GM12873 (cell line): ENCODE data around the gene GRM8.

ENCODE experiments used
- TF ChIP-seq, protein P1 (sequence below): IDR thresholded peaks from 2 replicates; pipeline ENCODE4 v1.5.1; 2012; ENCODE audit warnings: low read depth, mild to moderate bottlenecking, moderate library complexity, low read length, control low read depth; ENCODE audit not compliant: insufficient read depth; ENCODE audit errors: missing control alignments

GRM8 gene

GRCh38 chr7:126419047-126419446 lies 833.7 kb downstream of the GRM8 start:
- TF ChIP-seq, protein P1, sequence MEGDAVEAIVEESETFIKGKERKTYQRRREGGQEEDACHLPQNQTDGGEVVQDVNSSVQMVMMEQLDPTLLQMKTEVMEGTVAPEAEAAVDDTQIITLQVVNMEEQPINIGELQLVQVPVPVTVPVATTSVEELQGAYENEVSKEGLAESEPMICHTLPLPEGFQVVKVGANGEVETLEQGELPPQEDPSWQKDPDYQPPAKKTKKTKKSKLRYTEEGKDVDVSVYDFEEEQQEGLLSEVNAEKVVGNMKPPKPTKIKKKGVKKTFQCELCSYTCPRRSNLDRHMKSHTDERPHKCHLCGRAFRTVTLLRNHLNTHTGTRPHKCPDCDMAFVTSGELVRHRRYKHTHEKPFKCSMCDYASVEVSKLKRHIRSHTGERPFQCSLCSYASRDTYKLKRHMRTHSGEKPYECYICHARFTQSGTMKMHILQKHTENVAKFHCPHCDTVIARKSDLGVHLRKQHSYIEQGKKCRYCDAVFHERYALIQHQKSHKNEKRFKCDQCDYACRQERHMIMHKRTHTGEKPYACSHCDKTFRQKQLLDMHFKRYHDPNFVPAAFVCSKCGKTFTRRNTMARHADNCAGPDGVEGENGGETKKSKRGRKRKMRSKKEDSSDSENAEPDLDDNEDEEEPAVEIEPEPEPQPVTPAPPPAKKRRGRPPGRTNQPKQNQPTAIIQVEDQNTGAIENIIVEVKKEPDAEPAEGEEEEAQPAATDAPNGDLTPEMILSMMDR: no peak

DNA sequence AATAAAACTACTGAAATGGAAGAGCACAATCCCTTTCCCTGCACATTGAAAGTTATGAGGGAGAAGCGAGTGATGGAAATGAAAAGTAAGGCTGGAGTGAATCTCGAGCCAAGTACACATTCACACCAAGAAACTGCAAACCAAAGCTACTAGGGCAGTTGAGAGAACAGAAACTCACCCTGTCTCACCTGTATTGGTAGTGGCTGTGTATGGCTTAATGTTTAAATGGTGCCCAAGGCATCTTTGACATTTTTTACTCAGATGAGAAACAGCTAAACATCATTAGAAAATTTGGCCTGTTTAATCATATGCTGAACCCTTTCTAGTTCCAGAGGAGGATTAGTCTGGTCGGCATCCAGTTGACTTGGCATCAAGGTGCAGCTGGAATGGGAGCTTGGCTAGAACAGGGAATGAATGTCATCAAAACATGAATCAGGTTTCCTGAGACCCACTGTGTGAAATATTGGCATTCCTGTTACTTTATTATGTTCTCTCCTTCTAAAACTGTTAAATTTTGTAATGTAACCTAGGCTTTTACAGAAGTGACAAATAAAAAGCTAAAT lies 840.8 kb downstream of the GRM8 start:
- TF ChIP-seq, protein P1: no peak

DNA sequence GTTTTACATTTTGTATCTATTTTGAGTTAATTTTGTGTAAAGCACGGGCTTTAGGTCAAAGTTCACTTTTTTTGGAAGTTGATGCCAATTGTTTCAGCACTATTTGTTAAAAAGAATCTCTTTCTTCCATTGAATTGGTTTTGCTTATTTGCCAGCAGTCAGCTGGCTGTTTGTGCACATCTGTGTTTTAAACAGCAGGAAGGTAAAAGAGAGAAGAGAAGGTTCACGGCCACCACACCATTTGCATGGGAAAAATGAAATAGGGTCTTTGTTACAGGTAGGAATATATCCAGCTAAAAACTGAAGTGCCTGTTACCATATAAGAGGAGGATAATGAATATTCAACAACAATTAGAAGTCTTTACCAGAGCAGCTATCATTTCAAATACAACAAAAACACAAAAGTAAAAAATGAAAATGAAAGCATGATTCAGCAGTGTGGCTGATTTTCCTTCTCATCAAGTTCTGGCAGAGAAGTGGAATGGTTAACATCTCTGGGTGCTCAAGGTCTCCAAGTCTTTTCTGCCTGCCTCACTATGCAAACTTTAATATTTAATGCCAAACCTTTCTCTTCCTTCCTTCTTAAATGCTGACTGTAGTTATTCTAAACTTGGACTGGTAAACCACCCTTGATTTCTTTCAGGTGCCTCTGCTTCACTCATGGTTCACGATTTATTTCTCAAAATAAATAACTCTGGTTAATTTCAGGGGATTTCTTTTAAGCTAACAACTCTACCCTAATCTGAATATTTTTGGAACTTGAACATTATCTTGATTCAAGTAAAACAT lies 841.5 kb downstream of the GRM8 start:
- TF ChIP-seq, protein P1: no peak

DNA sequence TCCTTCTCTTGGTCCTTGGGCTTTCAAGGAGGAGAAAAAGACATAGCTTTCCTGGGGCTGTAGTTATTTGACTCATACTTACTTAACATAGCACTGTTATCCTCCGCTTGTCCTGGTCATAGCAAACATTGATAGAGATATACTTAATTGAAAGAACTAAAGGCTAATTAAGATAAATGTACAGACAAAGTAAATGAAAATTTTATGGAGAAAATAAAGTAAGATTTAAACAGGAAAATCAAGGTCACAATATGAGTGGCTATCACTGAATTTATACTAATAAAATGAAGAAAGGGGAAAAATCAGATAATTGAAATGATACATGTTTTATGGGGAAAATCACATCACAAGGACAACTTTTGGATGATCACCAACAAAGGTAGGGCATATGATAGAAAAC lies 849.7 kb downstream of the GRM8 start:
- TF ChIP-seq, protein P1: no peak

DNA sequence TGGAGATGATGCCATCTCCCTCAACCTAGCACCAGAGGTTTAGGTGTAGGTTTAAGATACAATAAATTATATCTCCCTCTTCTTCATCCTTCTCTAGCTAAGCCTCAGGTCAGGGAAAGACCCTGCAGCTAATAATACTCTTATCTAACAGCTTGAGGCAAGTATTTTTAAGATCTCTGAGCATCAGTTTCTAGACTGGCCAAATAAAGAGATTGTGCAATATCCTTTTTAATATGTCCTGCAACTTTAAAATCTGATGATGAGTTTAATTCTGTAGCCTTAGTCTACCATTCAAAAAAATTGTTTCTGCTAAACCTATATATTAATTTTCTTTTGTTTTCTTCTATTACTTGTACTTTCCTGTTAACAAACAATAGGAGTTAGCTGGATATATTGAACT lies 850.8 kb downstream of the GRM8 start:
- TF ChIP-seq, protein P1: no peak

- TF ChIP-seq, protein P1: no peak
Observed at GRCh38 chr7:126398851-126399529, 853.8 kb downstream of the GRM8 start.

DNA sequence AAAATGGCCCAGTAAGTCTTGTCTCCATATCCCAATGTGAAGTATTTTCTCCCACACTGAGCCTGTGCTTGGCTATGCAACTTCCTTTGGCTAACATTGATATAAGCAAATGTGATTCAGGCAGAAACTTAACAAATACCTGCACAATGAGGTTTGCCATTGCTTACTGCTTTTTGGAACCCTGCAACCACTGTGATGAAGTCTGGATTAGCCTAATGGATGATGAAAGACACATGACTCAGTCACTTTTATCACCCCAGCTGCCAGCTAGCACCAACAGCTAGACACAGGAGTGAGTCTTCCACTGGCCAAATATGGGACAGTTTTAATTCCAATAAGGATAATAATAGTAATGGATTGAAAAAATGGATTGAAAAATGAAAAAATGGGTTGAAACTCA lies 854.5 kb downstream of the GRM8 start:
- TF ChIP-seq, protein P1: no peak
